GM18909 (cell line): ENCODE results near the gene SCT.
"Not testable (repeated sequence)": the region's sequence is repeated elsewhere in the genome, so short reads cannot be mapped to it uniquely, and the experiment has no call there.

Experiments
- ATAC-seq: cut with Tn5 transposase; IDR thresholded peaks from one replicate; pipeline ENCODE4 v1.9.1; 2021; ENCODE audit warnings: mild to moderate bottlenecking; ENCODE audit not compliant: unreplicated experiment, poor library complexity

The SCT gene, protein sequence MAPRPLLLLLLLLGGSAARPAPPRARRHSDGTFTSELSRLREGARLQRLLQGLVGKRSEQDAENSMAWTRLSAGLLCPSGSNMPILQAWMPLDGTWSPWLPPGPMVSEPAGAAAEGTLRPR

GRCh38 chr11:626475-627307, at the start of gene SCT:
TSS of gene SCT (minus strand) at chr11:627181. CDS start at chr11:627143, 38 bp downstream.
- ATAC-seq, result no peak

DNA sequence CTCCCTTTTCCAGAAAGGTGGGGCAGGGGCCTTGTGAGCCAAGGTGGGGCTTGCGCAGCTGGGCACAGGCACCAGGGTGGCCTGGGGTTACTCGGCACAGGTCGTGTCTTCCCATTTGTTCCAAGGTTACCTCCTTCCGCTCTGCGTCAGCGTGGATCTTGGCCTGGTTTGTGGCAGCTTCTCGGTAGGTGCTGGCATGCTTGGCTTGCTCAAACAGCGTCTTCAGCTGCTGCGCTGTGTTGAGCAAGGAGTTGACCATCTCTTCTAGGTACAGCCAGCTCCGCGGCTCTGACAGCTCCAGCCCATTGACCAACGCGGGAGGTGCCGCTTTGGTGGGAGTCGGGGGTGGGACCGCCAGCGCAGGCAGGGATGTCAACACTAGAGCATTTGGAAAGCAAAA, 47.4 kb upstream of the SCT start:
- no peak for ATAC-seq

DNA sequence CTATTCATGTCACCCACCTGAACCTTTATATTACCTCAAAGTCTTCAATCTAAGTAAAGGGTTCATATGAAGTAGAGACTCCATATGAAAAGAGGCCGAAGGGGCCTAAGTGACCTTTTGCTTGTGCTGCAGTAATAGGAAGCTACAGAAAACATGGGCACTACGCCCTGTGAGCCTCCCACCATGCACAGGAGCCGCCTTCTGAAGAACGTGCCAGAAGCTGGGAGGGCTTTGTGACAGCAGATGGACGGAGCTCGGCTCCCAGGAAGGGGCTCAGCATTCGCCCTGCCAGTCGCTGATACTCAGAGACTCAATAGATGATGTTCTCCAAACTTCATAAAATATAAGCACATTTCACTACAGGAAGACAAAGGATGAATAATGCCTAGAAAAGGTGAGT, 46.9 kb upstream of the SCT start:
- ATAC-seq, result no peak

DNA sequence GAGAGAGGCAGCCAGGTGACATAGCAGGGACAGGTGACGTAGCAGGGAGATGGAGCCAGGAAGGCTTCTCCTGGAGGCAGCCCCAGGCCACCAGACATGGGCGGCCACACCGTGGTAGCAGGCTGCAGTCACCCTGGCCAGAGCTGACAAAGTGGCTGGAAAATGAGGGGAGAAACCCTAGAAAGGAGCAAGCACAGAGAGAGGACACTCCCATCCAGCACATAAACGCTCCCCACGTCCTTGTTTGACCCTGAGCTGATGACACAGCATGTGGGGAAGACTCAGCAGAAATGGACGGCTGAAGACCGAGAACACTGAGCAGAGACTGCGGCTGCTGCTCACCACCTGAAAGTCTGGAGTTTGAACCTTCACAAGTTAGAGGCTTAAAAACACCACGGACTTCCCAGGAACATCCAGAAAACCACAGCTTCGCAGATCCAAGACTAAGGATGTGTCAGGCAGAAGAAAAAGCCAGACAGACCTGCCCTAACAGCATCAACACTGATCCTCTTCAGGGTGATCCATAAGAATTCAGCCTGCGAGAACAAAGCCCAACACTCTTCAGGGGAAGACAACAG, 38.8 kb upstream of the SCT start:
- no peak for ATAC-seq

GRCh38 chr11:665062-665703, 38.2 kb upstream of the SCT start:
- no peak for ATAC-seq

DNA sequence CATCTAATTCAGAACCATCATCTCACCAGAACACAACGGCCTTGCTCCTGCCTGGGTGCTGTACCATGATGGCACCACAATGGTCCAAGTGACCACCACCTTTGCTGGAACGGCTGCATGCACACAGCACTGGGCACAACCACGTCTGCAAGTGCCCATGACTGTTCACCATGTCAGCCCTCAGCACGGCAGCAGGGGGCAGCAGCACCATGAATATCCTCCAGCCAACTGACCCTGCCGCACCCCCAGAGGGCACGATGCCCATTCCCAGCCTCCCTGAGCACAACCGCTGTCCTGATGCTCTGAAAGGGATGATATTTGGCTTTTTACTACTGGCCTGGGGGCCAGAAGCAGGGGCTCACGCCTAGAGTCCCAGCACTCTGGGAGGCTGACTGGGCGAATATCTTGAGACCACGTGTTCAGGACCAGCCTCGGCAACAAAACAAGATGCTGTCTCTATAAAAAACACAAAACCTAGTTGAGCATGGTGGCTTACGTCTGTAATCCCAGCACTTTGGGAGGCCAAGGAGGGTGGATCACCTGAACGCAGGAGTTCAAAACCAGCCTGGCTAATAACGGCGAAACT, 35.8 kb upstream of the SCT start:
- no peak for ATAC-seq

DNA sequence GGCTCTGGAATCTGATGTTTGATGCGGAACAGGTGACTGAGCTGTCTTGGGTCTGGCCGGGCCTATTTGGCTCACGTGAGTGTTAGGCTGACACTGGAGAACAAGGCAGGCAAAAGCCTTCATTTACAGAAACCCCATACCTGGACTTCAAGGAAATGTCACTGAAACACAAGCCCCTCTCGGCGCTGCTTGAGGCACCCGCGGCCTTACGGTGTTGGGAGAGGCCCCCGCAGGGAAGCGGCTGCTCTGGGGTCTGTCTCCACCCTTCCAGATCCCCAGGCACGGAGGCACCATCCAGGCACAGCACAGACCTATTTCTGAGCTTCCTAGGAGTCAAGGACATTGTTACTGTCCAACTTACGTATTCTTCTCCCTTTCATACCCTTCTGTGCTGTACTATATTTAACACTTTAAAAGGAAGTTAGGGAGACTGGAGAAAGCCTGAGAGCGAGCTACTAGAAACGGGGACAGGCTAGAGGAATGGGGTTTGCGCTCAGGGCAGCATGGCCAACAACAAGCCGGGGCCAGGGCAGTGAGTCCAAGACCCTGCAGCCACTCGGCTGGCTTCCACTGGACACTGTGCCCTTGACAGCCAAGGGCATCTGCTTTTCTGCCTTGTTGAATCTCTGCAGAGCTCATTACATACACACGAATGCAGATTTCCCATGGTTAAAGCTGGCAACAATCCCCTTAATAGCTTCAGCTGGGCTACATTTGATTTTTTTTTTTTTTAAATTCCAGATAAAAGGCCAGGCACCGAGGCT, 33.9 kb upstream of the SCT start:
- no peak for ATAC-seq

GRCh38 chr11:660281-660680, 33.3 kb upstream of the SCT start:
- ATAC-seq, result no peak

DNA sequence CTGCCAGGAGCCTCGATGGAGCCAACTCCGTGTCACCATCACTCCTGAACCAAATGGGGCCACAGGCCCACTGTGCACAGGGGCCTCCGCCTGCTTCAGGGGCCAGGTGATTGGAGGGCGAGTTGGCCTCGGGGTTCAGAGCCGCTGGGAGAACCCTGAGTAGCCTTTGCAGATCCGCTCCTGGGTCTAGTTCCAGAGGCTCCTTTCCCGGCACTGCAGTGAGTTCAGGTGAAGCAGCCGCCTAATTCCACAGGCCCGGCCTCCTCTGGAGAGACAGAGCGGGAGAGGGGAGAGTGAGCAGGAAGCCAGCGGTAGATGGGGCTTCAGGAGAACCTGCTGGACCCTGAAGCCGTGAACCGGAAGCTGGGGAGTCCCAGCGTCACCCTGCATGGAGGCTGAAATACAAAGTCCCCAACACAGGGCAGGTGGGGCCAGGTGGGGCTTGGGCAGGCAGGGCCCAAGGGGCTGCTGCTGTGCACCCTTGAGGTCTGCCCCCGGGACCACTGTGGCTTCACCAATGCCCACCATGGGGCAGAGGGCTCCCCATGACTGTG, 32.6 kb upstream of the SCT start:
- no peak for ATAC-seq

DNA sequence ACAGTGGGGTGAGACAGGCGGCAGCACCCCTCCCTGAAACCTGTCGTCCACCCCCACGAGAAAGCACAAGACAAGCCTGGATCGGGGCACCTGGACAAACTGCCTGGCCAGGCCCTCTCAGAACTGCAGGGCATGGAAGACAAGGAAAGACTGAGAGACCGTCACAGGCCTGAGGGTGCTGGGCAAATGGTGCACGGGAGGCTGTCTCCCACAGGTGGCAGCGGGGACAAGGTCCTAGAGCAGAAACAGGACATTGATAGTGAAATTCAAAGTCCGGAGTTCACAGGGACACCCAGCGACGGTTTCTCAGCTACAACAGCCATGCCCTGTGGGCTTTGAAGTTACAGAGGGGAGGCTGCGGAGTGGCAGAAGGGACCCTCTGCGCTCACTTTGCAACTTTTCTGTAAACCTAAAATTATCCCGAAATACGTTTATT, 30.7 kb upstream of the SCT start:
- no peak for ATAC-seq

DNA sequence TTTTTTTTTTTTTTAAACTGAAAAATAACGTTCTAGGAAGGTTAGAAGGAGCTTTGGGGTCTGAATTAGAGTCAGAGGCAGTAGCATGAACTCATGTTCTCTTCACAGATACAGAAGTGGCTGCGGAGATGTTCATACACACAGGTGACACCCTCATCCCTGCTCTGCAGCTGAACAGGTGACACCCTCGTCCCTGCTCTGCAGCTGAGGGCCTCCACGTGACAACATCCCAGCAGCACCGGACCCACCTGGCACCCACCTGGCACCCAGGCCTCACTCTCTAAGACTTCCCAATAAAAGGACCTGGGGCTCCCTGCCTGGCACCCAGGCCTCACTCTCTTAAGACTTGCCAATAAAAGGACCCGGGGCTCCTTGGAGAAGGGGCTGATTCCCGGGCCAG, 29.9 kb upstream of the SCT start:
- ATAC-seq, result no peak

DNA sequence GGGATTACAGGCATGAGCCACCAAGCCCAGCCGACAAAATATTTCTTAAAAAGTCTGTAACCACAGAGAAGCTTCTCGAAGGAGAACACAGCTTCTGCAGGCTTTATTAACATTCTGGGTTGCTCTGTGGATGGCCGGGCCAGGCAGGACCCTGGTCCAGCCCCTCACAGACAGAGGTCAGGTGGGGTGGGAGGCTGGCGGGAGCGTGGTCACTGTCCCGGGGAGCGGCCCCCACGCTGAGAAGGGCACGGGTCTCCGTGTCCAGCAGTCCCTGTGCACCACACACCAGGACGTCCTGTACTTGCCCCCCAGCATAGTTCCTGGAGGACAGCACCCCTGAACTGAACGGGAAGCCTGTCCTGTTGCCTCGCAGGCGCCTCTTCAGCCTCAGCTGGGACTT, 29.4 kb upstream of the SCT start:
- no peak for ATAC-seq

- ATAC-seq, result no peak
Observed at GRCh38 chr11:655036-655726, 28.2 kb upstream of the SCT start.

- not testable (repeated sequence) for ATAC-seq
Observed at GRCh38 chr11:654444-654843, 27.5 kb upstream of the SCT start.

- no peak for ATAC-seq
Observed at GRCh38 chr11:653837-654236, 26.9 kb upstream of the SCT start.

DNA sequence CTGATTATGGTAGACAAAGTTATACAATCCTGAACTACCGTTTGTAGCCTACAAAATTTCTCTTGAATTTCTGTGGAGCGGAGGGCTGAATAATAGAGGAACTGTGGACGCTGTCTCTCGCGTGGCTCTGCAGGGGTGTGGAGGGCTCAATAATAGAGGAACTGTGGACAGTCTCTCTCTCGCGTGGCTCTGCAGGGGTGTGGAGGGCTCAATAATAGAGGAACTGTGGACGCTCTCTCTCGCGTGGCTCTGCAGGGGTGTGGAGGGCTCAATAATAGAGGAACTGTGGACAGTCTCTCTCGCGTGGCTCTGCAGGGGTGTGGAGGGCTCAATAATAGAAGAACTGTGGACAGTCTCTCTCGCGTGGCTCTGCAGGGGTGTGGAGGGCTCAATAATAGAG, 26.2 kb upstream of the SCT start:
- ATAC-seq, result not testable (repeated sequence)

DNA sequence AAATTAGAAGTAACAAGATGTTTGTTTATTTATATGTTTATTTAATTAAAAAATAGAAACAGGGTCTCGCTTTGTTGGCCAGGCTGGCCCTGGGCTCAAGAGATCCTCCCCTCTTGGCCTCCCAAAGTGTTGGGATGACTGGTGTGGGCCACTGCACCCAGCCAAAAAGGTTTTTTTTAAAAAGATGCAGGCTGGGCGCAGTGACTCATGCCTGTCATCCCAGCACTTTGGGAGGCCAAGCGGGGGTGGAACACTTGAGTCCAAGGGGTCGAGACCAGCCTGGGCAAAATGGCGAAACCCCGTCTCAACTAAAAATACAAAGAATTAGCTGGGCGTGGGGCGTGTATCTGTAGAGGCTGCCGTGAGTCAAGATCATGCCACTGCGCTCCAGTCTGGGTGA, 23.5 kb upstream of the SCT start:
- no peak for ATAC-seq

- ATAC-seq, result not testable (repeated sequence)
Observed at GRCh38 chr11:647672-648158, 20.7 kb upstream of the SCT start.

GRCh38 chr11:646214-646613, 19.2 kb upstream of the SCT start:
- no peak for ATAC-seq
